Measurements from ENCODE around the gene FRMD1.

FRMD1 gene

DNA sequence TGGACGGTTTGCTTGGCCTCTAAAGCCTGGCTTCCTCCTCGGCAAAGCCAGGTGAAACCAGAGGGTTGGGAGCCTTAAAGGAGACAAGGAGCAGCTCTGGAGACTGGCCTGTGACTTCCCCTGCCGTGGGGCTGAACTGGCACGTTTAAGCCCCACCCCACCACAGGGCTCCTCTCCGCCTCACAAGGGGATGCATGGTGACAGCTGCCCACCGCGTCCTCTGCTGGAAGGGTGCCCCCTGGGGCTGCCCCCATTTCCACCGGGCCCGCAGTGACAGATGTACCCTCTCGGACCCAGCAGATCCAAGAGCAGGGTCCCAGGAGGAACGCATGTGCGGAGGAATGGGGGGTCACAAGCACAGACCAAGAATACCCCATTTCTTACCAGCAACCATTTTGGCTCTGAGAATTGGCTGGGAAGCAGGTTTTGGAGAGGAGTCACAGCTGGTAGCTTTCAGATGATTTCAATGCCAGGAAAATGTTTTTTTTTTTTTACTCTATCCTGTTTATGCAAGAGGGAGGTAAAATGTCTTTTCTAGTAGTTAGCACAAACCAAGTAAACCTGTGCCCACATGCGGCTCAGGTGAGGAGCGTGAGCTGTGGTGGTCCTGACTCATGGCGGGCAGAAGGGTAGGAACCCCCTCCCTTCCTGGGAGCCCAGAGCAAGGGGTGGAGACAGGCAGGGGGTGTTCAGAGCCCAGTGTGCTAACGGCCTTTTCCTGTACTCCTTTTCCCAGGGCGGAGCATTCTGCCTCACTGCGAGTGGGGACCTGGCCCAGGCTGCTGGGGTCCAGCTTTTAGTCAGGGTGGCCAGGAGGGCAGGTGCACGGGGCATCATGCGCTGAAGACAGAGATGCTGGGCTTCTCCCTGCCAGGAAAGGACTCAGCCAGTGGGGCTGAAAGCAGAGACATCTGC lies 33.0 kb downstream of the FRMD1 start:
- in situ Hi-C loops (cut with HindIII; ENCODE audit: low sequenced_read_pairs), result no loop called here

DNA sequence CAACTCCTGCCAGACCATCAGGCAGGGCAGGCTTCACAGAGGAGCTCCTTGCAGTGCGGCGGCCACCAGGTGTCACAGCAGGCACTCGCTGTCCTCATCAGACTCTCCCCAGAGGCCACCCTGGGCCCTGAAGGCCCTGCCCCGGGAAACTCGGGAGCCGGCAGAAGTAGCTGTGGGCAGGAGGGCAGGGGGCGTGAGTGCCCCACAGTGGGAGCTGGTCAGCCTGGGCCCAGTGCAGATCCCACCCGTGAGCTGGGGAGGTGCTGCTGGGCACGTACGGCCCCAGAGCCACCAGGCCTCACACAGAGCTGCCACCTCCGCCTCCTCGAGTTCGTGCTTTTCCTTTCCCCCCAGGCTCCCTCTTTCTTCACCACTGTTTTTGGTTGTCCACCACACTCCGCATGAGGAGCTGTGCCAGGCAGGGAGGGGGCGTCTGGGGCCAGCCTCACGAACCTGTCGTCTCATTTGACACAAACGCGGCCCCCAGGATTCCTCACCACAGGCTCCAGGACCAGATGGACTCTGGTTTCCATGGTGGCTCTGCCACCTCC lies 33.8 kb downstream of the FRMD1 start:
- in situ Hi-C loops (cut with HindIII; ENCODE audit: low sequenced_read_pairs), result no loop called here

DNA sequence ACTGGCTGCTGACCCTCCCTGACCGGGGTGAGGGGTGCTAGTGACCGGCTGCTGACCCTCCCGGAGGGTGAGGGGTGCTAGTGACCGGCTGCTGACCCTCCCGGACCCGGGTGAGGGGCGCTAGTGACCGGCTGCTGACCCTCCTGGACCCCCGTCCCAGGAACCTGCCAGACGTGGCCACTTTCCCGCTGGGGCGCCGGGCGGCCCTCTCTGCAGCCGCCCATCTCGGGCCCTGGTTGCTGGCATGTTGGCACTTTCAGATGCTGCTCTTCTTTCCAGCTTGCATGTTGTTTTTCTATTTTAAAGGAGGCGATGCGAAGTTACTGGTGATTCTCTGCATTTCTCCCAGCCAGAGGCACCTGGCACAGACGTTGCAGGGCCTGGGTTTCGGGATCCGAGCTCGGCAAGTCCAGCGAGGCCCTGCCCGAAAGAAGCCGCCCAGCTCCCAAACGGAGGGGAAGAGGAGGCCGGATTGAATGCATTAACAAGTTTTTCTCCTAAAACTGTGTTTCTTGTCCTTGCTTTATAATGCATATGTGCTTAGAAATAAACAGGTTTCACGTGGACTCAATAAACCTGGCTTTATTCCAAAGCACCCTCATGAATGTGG lies 34.4 kb downstream of the FRMD1 start:
- in situ Hi-C loops (cut with HindIII; ENCODE audit: low sequenced_read_pairs), result no loop called here

DNA sequence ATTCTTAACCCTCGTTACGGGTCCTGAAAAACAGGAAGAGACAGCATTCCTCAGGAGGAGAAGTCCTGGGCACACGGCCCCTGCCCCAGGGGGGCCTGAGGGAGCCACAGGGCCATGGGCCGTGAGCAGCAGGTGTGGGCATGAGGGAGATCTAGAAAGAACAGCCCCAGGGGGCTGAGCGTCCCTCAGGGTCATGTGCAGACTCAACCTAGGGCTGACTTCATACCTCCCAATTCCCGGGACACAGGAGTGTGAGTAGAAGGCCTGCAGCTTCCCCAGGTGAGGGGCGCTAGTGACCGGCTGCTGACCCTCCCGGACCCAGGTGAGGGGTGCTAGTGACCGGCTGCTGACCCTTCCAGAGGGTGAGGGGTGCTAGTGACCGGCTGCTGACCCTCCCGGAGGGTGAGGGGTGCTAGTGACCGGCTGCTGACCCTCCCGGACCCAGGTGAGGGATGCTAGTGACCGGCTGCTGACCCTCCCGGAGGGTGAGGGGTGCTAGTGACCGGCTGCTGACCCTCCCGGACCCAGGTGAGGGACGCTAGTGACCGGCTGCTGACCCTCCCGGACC lies 35.1 kb downstream of the FRMD1 start:
- in situ Hi-C loops (cut with HindIII; ENCODE audit: low sequenced_read_pairs), result no loop called here

DNA sequence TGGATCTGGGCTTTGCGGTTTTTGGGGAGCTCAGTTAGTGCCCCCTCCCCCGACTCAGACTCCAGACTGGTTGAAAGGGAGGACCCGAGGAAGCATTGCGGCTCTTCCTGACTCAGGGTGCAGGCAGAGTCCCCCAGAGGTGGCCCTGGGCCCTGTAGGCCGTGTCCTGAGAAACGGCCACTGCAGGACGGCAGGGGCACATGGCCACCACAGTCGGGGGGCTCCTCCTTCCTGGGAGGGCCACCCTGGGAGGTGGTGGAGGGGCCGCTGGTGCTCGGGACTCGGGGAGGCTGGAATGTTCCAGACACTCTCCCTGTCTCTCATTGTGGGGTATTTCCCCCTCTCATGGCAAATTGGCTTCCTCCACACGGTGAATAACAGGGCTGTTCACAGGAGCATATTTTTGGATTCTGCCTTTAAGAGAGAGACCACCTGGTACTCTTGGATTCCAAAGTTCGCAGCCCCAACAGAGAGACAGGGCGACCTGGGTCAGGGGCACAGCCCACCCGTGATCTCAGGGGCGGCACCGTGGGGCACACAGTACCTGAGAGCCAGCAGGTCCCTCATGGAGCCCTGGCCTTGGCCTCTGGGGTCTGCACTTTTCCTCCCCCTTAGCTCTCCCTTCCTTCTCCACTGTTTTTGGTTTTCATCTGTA lies 35.7 kb downstream of the FRMD1 start:
- in situ Hi-C loops (cut with HindIII; ENCODE audit: low sequenced_read_pairs), result no loop called here

DNA sequence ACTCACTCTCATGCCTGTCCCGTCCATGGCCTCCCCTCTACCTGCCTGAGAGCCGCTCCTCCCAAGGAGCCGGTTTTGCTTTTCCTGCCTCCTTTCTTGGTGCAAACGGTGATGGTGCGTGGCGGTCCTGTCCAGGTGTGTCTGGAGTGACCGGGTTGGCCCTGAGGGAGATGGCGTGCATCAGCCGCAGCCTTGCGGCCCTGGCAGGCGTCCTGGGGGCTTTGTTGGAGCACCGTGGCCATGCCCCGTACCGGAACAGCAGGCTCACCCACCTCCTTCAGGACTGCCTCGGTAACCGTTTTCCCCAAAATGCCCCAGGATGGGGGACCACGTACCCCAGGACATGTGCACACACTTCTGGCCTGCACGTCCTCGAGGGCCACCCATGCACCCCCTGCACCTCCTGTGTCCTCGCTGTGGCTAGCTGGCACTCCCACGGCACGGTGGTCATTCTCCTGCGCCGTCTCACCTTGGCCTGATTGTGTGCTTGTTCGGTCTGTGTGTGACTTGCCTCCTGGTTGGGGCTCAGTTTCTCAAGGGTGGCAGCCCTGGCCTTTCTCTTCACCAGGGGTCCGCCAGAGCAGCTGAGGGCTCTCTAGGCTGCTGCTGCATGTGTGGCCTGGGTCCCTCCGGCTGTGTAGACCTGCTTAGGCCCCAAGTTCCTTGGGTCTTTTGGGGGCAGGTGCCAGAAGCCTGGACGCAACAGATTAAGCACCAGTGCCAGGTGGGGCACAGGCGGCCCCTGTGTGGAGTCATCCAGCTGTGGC lies 36.4 kb downstream of the FRMD1 start:
- in situ Hi-C loops (cut with HindIII; ENCODE audit: low sequenced_read_pairs), result no loop called here

DNA sequence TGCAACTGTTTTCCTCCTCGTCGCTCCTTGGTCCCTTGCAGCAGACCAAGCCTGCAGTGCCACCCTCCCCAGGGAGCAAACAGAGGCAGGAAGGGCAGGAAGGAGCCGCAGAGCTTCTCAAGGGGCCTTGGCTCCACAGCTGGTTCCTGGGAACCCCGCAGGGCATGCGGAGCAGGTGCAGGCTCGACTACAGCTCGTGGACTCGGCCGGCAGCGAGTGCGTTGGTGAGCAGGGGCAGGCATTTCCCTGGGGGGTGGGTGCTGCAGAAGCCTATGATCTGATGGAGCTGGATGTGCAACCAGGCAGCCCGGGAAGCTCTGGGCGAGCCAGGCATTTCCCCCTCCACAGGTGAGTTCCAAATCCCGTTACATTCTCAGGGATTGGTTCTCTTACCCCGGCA lies 37.1 kb downstream of the FRMD1 start:
- in situ Hi-C loops (cut with HindIII; ENCODE audit: low sequenced_read_pairs), result no loop called here

DNA sequence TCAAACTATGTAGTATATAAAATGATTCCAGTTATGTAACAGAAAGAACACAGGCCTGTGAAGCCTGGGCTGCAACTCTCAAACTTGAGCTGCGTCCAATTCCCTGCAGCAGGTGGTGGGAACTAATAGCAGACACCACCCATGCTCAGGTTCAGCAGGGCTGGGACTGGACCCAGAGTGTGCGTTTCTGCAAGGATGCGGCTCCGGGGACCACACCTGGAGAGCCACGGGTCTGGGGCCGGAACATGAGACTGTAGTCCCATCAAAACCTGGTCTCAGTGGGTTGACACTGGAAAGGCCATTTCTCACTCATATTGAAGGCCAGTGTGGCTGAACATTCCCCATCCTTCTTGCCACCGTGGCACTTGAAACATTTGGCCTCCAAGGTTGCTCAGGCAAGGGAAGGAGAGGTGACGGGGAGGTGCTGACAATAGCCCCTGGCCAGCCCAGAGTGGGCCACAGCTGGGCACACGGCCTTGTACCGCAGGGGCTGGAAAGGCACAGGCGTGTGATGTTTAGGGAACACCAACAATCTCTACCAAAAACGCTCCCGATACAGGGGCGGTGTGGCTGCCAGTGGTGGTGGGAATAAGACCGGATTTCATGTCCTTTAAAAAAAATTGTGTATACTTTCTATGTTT lies 38.0 kb downstream of the FRMD1 start:
- in situ Hi-C loops (cut with HindIII; ENCODE audit: low sequenced_read_pairs), result no loop called here

DNA sequence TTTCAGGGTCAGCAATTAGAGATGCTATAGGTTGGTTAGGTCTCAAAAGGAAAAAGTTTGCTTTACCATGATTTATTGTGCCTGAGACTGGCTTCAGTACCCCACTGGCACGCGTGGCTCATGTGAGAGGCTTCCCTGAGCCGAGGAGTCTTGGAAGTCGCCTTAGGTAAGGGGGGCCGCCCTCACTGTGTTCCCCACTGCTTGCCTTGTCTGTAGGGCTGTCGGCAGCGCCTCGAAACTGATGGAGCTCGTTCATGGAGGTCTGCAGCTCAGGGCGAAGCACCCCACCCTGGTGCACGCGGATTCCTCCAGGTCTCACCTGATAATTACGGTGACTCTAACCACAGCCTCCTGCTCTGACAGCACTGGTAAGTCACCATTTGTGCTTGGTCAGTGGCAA lies 39.2 kb downstream of the FRMD1 start:
- in situ Hi-C loops (cut with HindIII; ENCODE audit: low sequenced_read_pairs), result no loop called here

DNA sequence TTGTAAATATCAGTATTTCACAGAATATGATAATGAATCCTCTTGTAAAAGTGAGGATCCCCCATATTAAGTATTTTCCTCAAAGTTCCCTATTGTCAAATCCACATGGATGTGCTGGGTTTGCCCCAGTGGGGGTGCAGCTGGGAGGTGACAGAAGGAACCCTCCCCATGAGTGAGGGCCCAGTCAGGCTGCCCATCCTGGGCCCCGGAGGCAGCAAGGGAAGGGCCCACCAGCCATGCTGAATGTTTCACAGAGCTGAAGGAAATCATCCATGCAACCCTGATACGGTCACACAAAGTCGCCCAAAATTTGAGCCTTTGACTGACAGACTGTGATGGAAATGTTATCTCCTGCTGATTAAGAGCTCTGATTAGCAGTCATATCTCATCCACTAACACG lies 39.7 kb downstream of the FRMD1 start:
- in situ Hi-C loops (cut with HindIII; ENCODE audit: low sequenced_read_pairs), result no loop called here

DNA sequence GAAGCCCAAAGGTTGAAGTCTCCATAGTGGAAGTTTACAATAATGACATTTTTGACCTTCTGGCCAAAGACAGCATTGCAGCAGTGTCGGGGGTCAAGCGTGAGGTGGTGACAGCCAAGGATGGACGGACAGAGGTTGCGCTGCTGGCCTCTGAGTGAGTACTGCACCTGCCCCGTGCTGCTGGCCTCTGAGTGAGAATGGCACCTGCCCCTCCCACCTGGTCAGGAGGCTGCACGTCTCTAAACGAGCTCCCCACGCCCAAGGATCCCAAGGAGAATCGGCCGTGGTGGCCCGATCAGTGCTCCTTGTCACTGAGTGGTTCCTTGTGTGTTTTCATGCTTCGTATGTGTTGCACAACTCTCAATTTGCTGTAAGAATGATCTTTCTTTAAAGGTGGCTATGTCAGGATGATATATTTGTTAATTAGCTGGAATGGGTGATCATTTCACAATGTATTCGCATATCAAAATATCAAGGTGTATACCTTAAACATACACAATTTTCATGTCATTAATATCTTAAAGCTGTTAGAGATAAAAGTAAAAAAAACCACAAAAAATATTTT lies 40.4 kb downstream of the FRMD1 start:
- in situ Hi-C loops (cut with HindIII; ENCODE audit: low sequenced_read_pairs), result no loop called here

DNA sequence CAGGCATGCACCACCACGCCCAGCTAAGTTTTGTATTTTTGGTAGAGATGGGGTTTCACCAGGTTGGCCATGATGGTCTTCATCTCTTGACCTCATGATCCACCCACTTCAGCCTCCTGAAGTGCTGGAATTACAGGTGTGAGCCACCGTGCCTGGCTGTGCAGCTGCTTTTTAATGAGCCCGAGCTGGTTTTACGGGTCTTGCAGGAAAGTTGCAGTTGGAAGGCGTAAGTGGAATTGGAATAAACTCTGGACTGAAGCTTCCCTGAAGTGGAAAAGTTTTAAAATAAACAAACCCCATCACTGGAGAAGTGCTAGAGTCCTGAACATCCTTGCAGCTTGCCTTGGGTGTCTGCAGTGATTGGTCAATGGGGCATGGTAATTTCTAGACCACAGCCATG lies 41.2 kb downstream of the FRMD1 start:
- in situ Hi-C loops (cut with HindIII; ENCODE audit: low sequenced_read_pairs), result no loop called here

DNA sequence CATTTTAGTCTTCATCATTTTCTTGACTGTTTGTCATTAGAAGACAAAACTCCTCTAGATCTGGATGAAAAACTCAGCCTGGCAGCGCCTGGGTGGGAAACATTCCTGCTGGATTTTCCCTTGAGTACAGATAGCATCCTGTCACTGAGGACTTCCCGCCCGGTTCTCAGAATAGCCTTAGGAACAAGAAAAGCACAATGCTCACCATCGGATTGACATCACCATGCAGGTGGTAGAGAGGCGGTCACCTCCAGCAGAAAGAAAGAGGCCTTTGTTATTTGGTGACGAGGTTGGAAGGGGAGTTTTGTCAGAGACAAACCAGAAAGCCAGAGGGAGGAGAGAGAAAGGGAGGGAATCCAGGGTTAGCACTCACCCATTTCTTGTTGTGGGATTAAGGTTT lies 41.8 kb downstream of the FRMD1 start:
- in situ Hi-C loops (cut with HindIII; ENCODE audit: low sequenced_read_pairs), result no loop called here

DNA sequence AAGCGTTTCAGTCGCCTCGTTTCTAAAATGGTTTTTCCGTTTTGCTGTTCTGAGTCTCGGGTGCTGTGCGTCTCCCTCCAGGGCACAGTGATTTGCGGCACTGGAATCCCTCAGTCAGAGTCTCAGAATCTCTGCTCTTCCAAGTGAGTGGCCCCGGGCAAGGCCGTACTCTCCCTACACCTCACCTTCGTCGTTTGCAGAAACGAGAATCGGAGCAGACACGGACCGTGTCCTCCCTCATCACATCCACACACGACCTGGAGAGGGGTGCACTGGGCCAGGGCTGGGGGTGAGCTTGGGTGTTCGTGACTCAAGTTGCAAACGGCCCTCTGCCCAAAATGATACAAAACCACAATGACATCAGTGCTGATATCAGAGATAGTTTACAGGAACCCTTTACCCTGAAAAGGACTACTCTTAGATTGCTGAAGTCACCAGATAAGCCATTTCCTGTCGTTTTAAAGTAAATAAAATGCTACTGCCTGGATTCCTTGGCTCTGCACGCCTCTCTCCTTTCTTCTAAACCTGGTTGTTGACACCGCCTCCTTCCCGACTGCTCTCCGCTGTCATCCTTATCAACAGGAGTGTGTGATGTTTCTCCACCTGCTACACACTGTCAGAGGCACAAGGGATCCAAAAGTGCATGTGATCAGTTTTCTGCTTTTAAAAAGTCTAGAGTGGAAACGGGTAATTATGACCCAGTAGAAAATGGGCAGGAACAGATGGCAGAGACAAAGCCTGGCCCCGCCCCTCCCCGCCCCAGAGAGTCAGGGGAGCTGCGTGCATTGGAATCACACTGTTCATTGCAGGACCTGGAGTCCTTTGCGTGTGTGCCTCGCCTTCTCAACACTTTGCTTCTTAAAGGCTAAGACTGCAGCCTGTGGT lies 43.1 kb downstream of the FRMD1 start:
- in situ Hi-C loops (cut with HindIII; ENCODE audit: low sequenced_read_pairs), result no loop called here

DNA sequence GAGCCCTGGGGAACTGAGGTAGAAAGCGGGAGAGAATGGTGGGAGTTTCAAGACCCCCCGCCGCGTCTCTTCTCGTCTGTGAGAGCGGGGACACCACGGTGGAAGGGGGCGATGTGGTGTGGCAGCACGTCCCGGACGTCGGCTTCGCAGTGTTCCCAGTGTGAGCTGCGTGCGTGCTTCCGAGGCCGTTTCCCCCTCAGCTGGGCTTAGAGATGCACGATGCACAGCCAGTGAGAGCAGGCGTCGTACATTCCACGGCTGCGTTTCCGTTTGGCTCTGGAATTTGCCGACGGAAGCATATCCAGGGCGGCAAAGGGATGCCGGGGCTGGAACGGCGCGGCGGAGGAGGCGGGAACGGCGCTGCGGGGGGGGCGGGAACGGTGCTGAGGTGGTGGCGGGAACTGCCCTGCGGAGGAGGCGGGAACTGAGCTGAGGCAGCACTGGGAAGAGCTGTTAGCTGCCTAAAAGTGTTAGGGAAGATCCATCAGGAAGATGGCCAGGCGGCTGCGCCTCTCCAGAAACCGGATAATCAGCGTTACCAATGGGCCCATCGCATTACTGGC lies 43.8 kb downstream of the FRMD1 start:
- in situ Hi-C loops (cut with HindIII; ENCODE audit: low sequenced_read_pairs), result no loop called here

DNA sequence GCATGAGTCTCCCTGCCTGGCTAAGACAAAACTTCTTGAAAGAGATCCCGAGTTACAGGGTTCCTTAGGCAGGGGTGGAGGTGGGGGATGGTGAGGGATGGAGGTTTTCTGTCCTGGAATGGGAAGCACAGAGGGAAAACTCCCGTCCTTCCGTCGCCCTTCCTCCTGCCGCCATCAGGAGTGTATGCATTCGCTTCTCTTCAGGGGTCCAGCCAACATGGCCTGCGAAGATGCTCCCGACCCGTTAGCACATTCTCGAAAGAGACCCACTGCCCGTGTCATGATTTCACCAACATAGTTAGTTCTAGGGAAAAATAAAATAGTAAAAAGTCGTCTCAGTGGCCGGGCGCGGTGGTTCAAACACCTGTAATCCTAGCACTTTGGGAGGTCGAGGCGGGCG lies 44.5 kb downstream of the FRMD1 start:
- in situ Hi-C loops (cut with HindIII; ENCODE audit: low sequenced_read_pairs), result loop anchor here (5.0 kb wide), 2 partner anchors 37 to 88 kb away; partner anchors contain the start of gene KIF25

DNA sequence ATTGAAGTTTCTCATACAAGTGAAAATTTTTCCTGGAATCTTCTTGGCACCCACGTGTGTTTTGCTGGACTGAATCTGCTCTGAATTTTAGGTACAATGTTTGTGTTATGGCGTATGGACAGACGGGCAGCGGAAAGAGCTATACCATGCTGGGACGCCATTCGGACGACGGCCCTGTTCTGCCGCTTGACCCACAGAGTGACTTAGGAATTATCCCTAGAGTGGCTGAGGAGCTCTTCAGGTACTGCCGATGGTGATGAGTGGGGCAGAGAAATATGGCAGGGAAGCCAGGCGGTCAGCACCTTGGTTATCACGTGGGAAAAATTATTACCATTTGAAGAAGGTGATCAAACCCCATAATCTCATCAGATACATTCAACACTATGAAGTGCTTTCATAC lies 45.2 kb downstream of the FRMD1 start:
- in situ Hi-C loops (cut with HindIII; ENCODE audit: low sequenced_read_pairs), result loop anchor here (5.0 kb wide), 2 partner anchors 36 to 89 kb away; partner anchors contain the start of gene KIF25

Measured in endothelial cell of hepatic sinusoid (primary cell).